WTC11 (cell line): ENCODE results near the gene KDM1A. TPM values are rescaled to one million over a fixed set of nuclear protein-coding genes. Genes with fewer than 3 reads are reported as not detected.

ENCODE experiments used
- ATAC-seq: fragments of 200-7000 bp; cut with Tn5 transposase; 2 replicates; pipeline ENCODE4 v1.10.0; 2021; ENCODE audit warnings: mild to moderate bottlenecking, moderate library complexity
- CTCF ChIA-PET: fragments of 300-600 bp; sonication (Branson Sonifier 250); formaldehyde crosslinking; loops from one replicate; lab custom pipeline; 2021; ENCODE audit warnings: antibody characterized with exemption; lab: Charles Lee
- POLR2A ChIA-PET: fragments of 350-600 bp; sonication (Branson Sonifier 250); formaldehyde crosslinking; loops from one replicate; lab custom pipeline; 2021; ENCODE audit warnings: antibody characterized with exemption; lab: Charles Lee
- DNase-seq: peaks from one replicate; pipeline ENCODE4 v3.0.0; 2021; ENCODE audit warnings: low spot score
- H3K27ac Mint-ChIP-seq: 2 replicates; pipeline ENCODE4 v1.8.0; 2021; ENCODE audit warnings: mixed read lengths
- H3K27me3 Mint-ChIP-seq: 2 replicates; pipeline ENCODE4 v1.8.0; 2021; ENCODE audit warnings: low read depth, mild to moderate bottlenecking, moderate library complexity, mixed read lengths
- H3K36me3 Mint-ChIP-seq: 2 replicates; pipeline ENCODE4 v1.8.0; 2021; ENCODE audit warnings: mixed read lengths
- H3K4me1 Mint-ChIP-seq: 2 replicates; pipeline ENCODE4 v1.8.0; 2022; ENCODE audit warnings: mixed read lengths
- H3K4me3 Mint-ChIP-seq: 2 replicates; pipeline ENCODE4 v1.8.0; 2021; ENCODE audit warnings: mild to moderate bottlenecking, moderate library complexity, mixed read lengths
- H3K9me3 Mint-ChIP-seq: 2 replicates; pipeline ENCODE4 v1.8.0; 2021; ENCODE audit warnings: mixed read lengths
- ATF1 ChIP-seq: sonication (generic); formaldehyde crosslinking; IDR thresholded peaks from 2 replicates; pipeline ENCODE4 v1.8.1; 2023; ENCODE audit warnings: mild to moderate bottlenecking, moderate library complexity, missing genetic modification reagents
- ATF3 ChIP-seq: sonication (generic); formaldehyde crosslinking; conservative IDR thresholded peaks from 2 replicates; pipeline ENCODE4 v1.8.1; 2022; ENCODE audit warnings: mild to moderate bottlenecking, missing genetic modification reagents
- CBFB ChIP-seq: sonication (generic); formaldehyde crosslinking; IDR thresholded peaks from 2 replicates; pipeline ENCODE4 v1.8.1; 2022; ENCODE audit warnings: mild to moderate bottlenecking, low read depth, missing genetic modification reagents
- CTCF ChIP-seq: fragments of 200-600 bp; IDR thresholded peaks from 2 replicates; pipeline ENCODE4 v1.8.0; 2022; ENCODE audit warnings: antibody characterized with exemption
- E2F5 ChIP-seq: sonication (generic); formaldehyde crosslinking; IDR thresholded peaks from 2 replicates; pipeline ENCODE4 v1.8.1; 2022; ENCODE audit warnings: mild to moderate bottlenecking, moderate library complexity, missing genetic modification reagents
- ELF4 ChIP-seq: sonication (generic); formaldehyde crosslinking; IDR thresholded peaks from 2 replicates; pipeline ENCODE4 v1.8.1; 2022; ENCODE audit warnings: low read depth, mild to moderate bottlenecking, moderate library complexity, missing genetic modification reagents
- EMX1 ChIP-seq: fragments of 250-450 bp; sonication (Bioruptor Pico); IDR thresholded peaks from 2 replicates; pipeline ENCODE4 v1.8.0; 2021; ENCODE audit warnings: mild to moderate bottlenecking
- ESRRA ChIP-seq: sonication (generic); formaldehyde crosslinking; IDR thresholded peaks from 2 replicates; pipeline ENCODE4 v1.8.1; 2022; ENCODE audit warnings: mild to moderate bottlenecking, missing genetic modification reagents, borderline replicate concordance
- ETV6 ChIP-seq: sonication (generic); formaldehyde crosslinking; IDR thresholded peaks from 2 replicates; pipeline ENCODE4 v1.8.1; 2022; ENCODE audit warnings: mild to moderate bottlenecking, missing genetic modification reagents
- FOXJ3 ChIP-seq: sonication (generic); formaldehyde crosslinking; IDR thresholded peaks from 2 replicates; pipeline ENCODE4 v1.9.0; 2021; ENCODE audit warnings: missing genetic modification reagents, mild to moderate bottlenecking, borderline replicate concordance
- GRHL2 ChIP-seq: fragments of 250-450 bp; sonication (Bioruptor Pico); IDR thresholded peaks from 2 replicates; pipeline ENCODE4 v1.8.0; 2022; ENCODE audit warnings: mild to moderate bottlenecking, moderate library complexity; ENCODE audit not compliant: insufficient replicate concordance, severe bottlenecking
- GTF2I ChIP-seq: fragments of 250-450 bp; sonication (Bioruptor Pico); conservative IDR thresholded peaks from 2 replicates; pipeline ENCODE4 v1.4.0; 2021; ENCODE audit warnings: mild to moderate bottlenecking
- HMGXB4 ChIP-seq: sonication (generic); formaldehyde crosslinking; IDR thresholded peaks from 2 replicates; pipeline ENCODE4 v1.8.1; 2023; ENCODE audit warnings: mild to moderate bottlenecking, moderate library complexity, missing genetic modification reagents
- JUN ChIP-seq: sonication (generic); formaldehyde crosslinking; IDR thresholded peaks from 2 replicates; pipeline ENCODE4 v1.8.0; 2023; ENCODE audit warnings: mild to moderate bottlenecking, missing genetic modification reagents
- MYBL2 ChIP-seq: sonication (generic); formaldehyde crosslinking; IDR thresholded peaks from 2 replicates; pipeline ENCODE4 v1.8.1; 2023; ENCODE audit warnings: mild to moderate bottlenecking, moderate library complexity, missing genetic modification reagents
- NFE2L1 ChIP-seq: sonication (generic); formaldehyde crosslinking; IDR thresholded peaks from 2 replicates; pipeline ENCODE4 v1.8.1; 2023; ENCODE audit warnings: missing genetic modification reagents
- NR1H2 ChIP-seq: sonication (generic); formaldehyde crosslinking; IDR thresholded peaks from 2 replicates; pipeline ENCODE4 v1.9.0; 2021; ENCODE audit warnings: mild to moderate bottlenecking, moderate library complexity, missing genetic modification reagents
- PRRX2 ChIP-seq: fragments of 250-450 bp; sonication (Bioruptor Pico); IDR thresholded peaks from 2 replicates; pipeline ENCODE4 v1.8.0; 2021; ENCODE audit warnings: mild to moderate bottlenecking
- ZBTB43 ChIP-seq: sonication (generic); formaldehyde crosslinking; IDR thresholded peaks from 2 replicates; pipeline ENCODE4 v1.8.1; 2023; ENCODE audit warnings: mild to moderate bottlenecking, missing genetic modification reagents
- ZNF396 ChIP-seq: fragments of 250-450 bp; sonication (Bioruptor Pico); IDR thresholded peaks from 2 replicates; pipeline ENCODE4 v1.8.0; 2021; ENCODE audit warnings: mild to moderate bottlenecking, moderate library complexity, borderline replicate concordance
- total RNA-seq: library from RNA; stranded (reverse); gene quantifications from 3 replicates; pipeline ENCODE4 v1.2.3, GENCODE V29; 2021

KDM1A gene
- total RNA-seq, 1 experiment from 2014 or later = 226 TPM

GRCh38 chr1:23092447-23092846 is 73.2 kb downstream of the KDM1A start:
- CTCF ChIA-PET = interaction anchor here (1.0 to 3.2 kb wide), 2 partner anchors 92 kb away, joined by 3 to 25 read pairs; no protein-coding TSS in a partner anchor
- no peak for DNase-seq
- Mint-ChIP-seq H3K9me3 (no peaks in the 10 kb centered on the region), H3K27ac (no peak overlapping the region)
- no peak for TF ChIP-seq EMX1
- TF ChIP-seq ELF4 = no peak
- no peak for TF ChIP-seq NFE2L1 (CRISPR knock-in tag)
- no peak for TF ChIP-seq JUN (CRISPR knock-in tag)
- no peak for TF ChIP-seq NR1H2 (CRISPR knock-in tag)
- TF ChIP-seq PRRX2 (CRISPR knock-in tag) = no peak
- no peak for TF ChIP-seq GTF2I (CRISPR knock-in tag)
- TF ChIP-seq ZBTB43 (CRISPR knock-in tag) = no peak
- no peak for TF ChIP-seq ATF1 (CRISPR knock-in tag)
- no peak for TF ChIP-seq MYBL2 (CRISPR knock-in tag)
- TF ChIP-seq FOXJ3 (CRISPR knock-in tag) = no peak
- TF ChIP-seq ATF3 = no peak
- TF ChIP-seq, all 79 proteins: peak for 0
- no peak for ATAC-seq
- Mint-ChIP-seq H3K4me1 (no peaks in the 10 kb centered on the region), H3K36me3 (peaks cover 46% of the 10 kb centered on the region), H3K27me3 (no peaks in the 10 kb centered on the region), H3K4me3 (no peak overlapping the region)
- POLR2A ChIA-PET = no interaction called here

GRCh38 chr1:23097316-23097715 is 78.0 kb downstream of the KDM1A start:
- Mint-ChIP-seq H3K9me3 (no peaks in the 10 kb centered on the region), H3K27ac (no peak overlapping the region)
- TF ChIP-seq MYBL2 (CRISPR knock-in tag) = no peak
- TF ChIP-seq HMGXB4 (CRISPR knock-in tag) = no peak
- no peak for TF ChIP-seq ETV6 (CRISPR knock-in tag)
- TF ChIP-seq ZNF396 (CRISPR knock-in tag) = no peak
- no peak for TF ChIP-seq ESRRA
- no peak for TF ChIP-seq ELF4
- TF ChIP-seq E2F5 (CRISPR knock-in tag) = no peak
- TF ChIP-seq GRHL2 = no peak
- TF ChIP-seq, all 79 proteins: peak for 0
- Mint-ChIP-seq H3K4me1 (peaks cover 28% of the 10 kb centered on the region), H3K4me3 (no peak overlapping the region), H3K36me3 (peaks cover 16% of the 10 kb centered on the region), H3K27me3 (no peaks in the 10 kb centered on the region)
- ATAC-seq (no peak), DNase-seq (no peak)
- ChIA-PET CTCF (interaction anchor here (5.5 kb wide), 1 partner anchor 89 kb away, joined by 156 read pairs; no protein-coding TSS in a partner anchor), POLR2A (no interaction called here)

- no peaks in the 10 kb centered on the region for H3K27me3 Mint-ChIP-seq
- peaks cover 6% of the 10 kb centered on the region for H3K36me3 Mint-ChIP-seq
- H3K4me3 Mint-ChIP-seq = no peak overlapping the region
- POLR2A ChIA-PET = interaction anchor here (1.0 kb wide), 1 partner anchor 69 kb away, joined by 4 read pairs; the partner anchor contains the start of gene LUZP1
- TF ChIP-seq CTCF (peak; percentile 40), CBFB (no peak), ATF1 (CRISPR knock-in tag) (no peak)
- TF ChIP-seq, all 79 proteins: peak for 1
- Mint-ChIP-seq H3K27ac (no peak overlapping the region), H3K9me3 (no peaks in the 10 kb centered on the region), H3K4me1 (peaks cover 38% of the 10 kb centered on the region)
- DNase-seq (peak; percentile 59), ATAC-seq (peak; percentile 84)
- CTCF ChIA-PET = interaction anchor here (0.6 to 5.5 kb wide), 25 partner anchors 9 to 348 kb away, joined by 3 to 156 read pairs (median 4); partner anchors contain the start of genes HTR1D and LUZP1
Observed at GRCh38 chr1:23098463-23099170, 79.3 kb downstream of the KDM1A start.
